Retinal pigment epithelial cell (primary cell): ENCODE measurements around the gene KRTAP10-5.

Source experiments
- DNase-seq: peaks from one replicate; pipeline ENCODE4 v3.0.0-alpha.2; 2010; ENCODE audit warnings: low read depth
- H3K4me3 ChIP-seq: 2 replicates; pipeline ENCODE4 v1.5.1; 2011; ENCODE audit warnings: mild to moderate bottlenecking, low read length, control low read depth, moderate library complexity
- TF ChIP-seq, protein P1 (sequence below): conservative IDR thresholded peaks from 2 replicates; pipeline ENCODE4 v1.5.1; 2011; ENCODE audit warnings: low read depth, low read length, control low read depth, inconsistent platforms

The KRTAP10-5 gene

DNA sequence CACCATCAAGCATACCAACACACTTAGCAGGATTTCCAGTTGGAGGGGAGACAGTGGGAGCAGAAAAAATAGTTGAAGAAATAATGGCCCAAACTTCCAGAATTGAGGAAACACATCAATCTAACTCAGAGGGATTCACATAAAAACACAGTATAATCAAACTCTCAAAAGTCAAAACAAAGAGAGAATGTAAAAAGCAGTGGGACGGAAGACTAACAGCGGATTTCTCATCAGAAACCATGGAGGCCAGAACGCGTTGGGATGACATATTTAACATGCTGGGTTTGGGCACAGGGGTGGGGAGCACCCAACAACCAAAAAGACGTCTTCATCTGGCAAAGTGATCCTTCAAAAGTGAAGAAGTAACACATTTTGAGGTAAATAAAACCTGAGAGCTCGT is 39.5 kb upstream of the KRTAP10-5 start:
- TF ChIP-seq, protein P1, sequence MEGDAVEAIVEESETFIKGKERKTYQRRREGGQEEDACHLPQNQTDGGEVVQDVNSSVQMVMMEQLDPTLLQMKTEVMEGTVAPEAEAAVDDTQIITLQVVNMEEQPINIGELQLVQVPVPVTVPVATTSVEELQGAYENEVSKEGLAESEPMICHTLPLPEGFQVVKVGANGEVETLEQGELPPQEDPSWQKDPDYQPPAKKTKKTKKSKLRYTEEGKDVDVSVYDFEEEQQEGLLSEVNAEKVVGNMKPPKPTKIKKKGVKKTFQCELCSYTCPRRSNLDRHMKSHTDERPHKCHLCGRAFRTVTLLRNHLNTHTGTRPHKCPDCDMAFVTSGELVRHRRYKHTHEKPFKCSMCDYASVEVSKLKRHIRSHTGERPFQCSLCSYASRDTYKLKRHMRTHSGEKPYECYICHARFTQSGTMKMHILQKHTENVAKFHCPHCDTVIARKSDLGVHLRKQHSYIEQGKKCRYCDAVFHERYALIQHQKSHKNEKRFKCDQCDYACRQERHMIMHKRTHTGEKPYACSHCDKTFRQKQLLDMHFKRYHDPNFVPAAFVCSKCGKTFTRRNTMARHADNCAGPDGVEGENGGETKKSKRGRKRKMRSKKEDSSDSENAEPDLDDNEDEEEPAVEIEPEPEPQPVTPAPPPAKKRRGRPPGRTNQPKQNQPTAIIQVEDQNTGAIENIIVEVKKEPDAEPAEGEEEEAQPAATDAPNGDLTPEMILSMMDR: no peak
- no peak for DNase-seq
- H3K4me3 ChIP-seq: no peak overlapping the region

DNA sequence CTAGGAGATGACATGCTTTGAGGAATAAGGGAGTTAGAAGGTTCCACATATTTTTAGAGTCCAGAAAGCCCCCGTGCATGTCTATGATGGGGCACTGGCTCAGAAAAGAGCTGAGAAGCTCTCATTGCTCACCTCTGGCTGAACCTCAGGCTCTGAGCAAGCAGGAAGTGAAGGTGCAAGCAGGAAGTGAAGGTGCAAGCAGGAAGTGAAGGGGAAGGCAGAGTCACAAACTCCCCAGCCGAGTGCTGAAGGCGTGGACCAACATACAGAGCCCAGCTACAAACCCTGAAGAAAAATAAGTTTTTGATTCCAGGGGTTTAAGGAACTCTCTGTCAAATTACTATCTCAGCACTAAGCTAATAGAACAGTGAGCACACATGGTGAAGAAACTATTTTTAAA is 38.5 kb upstream of the KRTAP10-5 start:
- DNase-seq: no peak
- TF ChIP-seq, protein P1: no peak
- H3K4me3 ChIP-seq: no peak overlapping the region

DNA sequence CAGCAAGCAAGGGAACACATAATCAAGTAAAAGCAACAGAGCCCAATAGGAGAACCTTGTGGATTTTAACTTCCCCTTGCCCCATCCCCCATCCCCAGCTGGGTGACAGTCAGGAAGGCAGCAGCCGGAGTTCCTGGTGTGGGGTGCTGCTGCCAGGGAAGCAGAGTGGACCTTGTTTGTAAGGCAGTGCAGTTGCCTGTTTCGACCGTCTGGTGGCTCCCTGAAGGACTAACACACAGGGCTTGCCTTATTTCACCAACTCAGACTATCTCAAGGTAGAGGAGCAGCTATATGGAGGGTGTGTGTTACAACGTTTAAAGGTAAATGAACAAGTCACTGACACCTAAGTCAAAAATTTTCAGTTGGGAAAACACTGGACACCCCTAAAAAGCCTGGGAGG is 38.1 kb upstream of the KRTAP10-5 start:
- no peak overlapping the region for H3K4me3 ChIP-seq
- DNase-seq: no peak
- TF ChIP-seq, protein P1: no peak

DNA sequence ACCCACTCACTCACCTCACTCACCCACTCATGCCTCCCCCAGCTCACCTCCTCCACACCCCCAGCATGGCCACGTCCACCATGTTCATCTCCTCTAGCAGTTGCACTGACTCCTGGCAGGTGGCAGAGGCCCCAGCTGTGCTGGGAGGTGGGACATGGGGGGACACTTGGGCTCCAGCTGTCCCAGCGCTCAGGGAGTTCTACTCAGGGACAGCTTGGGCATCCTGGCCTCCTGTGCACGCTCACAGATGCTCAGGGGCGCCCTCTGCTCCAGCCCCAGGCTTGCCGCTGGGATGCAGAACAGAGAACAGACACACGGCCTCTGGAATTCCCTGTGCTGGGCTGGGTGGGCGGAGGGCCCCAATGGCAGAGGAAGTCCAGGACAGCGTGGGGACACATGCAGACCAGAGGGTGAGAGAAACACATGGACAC is 36.7 kb upstream of the KRTAP10-5 start:
- DNase-seq: no peak
- TF ChIP-seq, protein P1: no peak
- H3K4me3 ChIP-seq: no peak overlapping the region

DNA sequence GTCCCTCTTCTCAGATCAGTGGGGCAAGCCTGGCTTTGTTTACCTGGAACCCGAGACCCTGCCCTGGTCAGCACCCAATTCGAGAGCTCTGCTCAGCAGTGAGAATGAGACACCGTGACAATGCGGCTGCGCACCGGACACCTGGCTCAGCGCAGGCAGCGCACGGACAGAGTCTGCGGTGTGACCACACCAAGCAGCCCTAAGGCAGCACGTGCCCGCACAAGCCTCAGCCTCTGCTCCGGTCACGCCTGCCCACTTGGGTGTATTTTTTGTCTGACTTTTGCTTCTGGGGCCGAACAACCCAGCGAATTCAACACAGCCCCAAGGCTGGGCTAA is 36.2 kb upstream of the KRTAP10-5 start:
- H3K4me3 ChIP-seq: no peak overlapping the region
- TF ChIP-seq, protein P1: no peak
- DNase-seq: no peak

DNA sequence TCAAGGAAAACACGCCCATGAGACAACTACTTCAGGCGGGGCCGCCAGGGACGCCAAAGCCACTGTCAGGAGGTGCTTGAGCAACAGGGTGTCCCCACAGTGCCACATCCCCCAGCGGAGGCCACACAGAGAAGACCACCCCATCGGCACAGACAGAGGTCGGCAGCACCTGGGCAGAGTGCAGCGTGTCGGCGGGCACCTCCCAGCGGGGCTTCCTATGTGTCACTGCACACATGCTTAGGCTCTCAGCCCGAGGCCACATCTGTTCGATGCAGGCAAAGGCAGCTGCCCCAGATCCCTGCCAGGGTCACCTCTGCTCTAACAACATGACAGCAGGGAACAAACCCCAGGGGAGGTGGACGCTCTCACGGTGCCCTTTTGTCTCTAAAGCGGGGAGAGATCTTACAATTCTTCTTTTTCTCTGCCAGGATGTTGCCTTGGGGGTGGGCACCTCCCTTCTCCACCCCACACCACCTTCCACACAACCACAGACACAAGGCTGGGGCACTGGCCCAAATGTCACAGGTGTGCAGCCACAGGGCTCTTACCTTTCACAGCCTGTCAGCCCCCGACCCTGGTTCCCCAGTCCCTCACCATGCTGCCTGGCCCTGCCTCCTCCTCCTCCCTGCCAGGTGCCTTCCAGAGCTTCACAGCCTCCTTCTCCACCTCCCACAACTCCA is 35.6 kb upstream of the KRTAP10-5 start:
- no peak overlapping the region for H3K4me3 ChIP-seq
- no peak for DNase-seq
- TF ChIP-seq, protein P1: no peak

DNA sequence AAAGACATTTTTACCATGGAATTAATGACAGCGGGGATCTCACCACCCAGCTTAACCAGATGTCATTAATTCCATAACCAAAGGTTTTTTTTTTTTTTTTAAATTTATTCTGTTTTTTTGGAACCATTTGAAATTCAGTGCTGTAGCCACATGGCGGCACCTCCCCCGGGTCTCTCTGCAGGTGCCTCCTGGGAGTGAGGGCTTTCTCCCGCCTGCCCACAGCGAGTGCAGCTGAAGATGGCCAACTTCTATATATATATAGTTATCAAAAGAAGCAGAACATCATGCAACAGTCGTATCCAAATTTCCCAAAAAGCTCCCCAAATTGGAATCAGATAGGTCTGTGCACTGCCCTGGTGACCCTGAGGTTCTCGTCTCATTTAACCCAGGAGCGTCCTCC is 35.1 kb upstream of the KRTAP10-5 start:
- TF ChIP-seq, protein P1: no peak
- H3K4me3 ChIP-seq: no peak overlapping the region

More for the DNA sequence above, 35.1 kb upstream of the KRTAP10-5 start:
- DNase-seq: no peak
